ELF-1 (cell line): ENCODE data around the gene SYT6.
A peak's percentile ranks its signal among the peaks of the same experiment; 100 is the strongest.

ENCODE experiments used
- DNase-seq: peaks from one replicate; pipeline ENCODE4 v3.0.0-alpha.2; 2016; ENCODE audit warnings: low read depth, low spot score

SYT6 gene

DNA sequence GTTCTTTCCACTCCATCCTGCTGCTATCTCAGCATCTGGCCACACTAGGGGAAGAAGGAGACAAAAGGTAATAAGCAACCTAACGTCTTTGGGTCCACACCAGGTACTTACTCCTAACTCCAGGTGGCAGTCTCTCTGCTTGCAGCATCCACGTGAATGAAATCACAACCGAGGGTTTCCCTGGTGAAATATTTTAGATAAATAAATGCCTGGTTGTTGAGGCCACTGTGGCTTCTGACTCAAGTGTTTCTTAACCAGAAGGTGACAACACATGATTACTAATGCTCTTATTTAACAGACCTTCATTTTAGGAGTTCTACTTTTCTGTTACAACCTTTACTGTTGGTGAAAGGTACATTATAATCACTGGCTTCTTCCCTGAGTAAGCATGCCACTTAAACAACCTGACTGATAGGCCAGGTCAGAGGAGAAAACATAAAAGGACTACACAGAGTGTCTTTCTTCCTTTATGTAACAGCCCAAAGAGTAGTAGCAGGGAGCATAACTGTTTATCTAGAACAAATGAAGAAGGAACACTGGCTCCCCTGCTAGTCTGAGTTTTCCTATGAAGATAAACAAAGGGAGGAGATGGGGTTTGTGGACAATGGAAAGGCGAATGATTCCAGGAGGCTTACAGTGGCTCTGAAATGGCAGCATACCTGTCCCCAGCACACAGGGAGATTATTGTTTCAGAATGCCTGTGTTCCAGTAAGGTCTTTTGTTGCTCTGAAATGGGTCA lies 59.9 kb downstream of the SYT6 start:
- no peak for DNase-seq

DNA sequence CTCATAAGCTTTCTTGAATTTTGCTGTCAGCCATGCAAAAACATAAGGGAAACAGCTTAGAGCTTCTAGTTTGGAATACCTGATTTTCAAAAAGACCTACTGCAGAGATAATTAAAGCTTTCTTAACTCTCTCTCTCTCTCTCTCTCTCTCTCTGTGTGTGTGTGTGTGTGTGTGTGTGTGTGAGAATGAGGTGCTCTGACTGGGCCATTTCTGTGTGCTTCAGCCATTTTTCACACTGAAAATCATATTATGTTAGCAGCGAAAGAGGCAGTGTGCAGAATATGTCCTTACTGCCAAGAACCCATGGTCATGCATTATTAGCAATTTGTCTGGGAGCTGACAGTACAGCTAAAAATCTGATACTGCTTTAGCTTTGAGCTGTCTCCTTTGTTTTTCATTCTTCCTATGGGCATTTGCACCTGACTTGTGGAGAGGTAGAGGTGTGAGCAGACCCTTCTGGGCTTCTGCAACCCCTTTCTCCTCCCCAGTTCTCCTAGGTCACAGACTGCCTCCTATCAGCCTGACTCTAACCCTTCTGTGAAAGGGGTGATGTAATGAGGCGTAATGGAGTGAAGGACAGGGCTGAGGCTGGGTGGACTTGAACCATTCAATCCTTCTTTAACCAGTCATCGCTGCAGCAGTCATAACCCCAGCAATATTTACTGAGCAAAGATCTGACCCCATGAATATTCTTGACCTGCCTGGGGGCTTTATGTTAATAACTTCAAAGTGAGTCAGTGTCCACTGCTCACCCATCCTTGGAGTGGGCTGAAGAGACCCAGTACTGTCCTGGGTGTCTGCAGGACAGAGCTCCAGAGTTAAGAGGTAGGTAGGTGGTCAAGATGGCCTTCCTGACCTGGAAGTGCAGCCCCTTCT lies 61.2 kb downstream of the SYT6 start:
- DNase-seq = no peak

DNA sequence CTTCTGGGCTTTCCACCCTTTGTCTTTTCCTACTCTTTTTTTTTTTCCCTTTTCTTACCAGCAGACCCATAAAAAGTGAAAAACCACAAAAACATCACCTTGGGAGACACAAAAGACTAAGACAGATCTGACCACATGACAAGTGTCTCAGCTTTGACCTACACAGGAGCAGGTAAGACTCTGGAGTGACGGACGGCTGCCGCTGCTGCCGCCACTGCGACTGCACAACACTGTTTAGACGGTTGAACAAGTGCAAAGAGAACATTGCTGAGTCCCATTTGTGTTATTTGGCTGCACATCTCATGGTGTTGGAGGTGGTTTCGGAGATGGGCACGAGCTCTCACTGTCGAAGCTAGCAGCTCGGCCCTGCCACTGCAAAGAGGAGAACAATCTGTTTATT lies 62.0 kb downstream of the SYT6 start:
- no peak for DNase-seq

DNA sequence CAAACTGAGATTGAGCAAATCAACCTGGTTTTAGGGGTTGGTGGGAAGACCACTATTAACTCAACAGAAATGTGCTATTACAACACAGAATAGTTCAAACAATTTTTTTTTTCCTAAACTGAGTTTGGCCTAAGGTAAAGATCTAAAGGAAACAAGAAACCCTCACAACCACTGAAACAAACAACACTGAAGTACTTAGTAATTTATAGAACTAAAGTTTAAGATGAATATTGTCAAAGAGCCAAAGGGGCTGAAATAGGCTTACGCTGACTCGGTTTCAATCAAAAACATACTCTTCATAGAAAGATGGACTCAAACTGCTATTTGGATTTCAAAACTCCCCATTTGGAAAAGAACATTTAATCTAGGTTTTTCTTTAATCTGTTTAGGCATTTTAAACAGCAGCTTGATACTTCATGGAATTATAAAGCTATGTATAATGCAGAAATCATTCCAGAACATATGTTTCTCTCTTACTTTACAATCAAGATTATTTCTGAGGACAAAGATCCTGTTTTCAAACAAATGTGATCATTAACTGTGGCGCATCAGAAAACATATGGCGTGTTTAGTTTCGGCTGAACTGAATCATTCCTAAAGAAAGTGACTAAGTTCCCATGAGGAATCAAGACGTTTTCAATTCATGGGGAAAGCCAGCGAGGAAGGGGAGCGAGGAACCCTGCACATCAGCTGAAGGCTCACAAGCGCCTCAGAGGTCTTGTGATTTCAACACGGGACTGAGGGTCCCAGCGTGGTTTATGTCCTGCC lies 62.7 kb downstream of the SYT6 start:
- no peak for DNase-seq

DNA sequence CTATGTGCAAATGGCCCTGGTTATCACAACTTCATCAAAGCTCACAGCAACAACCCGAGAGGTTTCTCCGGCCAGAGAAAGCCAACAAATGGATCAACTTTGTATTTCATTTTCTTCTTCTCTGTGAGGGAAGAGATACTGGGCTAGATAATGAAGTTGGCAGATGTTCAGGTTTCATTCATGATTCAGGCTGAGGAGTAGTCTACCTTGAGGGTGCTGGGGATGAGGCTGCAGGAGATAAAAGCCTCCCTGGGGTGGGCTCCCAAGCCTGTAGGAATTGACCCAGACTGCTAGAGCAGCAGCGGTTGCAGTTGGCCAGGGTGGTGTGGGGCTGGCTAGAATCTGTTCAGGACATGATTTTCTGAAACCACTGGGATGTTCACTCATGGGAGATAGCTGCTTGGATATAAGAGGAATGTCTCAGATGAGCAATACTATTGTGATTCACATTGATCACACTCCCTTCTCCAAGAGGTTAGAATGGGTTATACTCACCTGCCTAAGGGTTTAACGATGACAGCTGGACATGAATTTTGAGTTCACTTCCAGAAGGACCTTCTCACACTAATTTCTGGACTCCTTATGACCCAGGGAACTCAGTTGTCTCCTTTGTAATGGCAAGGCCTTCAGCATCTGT lies 64.0 kb downstream of the SYT6 start:
- no peak for DNase-seq

DNA sequence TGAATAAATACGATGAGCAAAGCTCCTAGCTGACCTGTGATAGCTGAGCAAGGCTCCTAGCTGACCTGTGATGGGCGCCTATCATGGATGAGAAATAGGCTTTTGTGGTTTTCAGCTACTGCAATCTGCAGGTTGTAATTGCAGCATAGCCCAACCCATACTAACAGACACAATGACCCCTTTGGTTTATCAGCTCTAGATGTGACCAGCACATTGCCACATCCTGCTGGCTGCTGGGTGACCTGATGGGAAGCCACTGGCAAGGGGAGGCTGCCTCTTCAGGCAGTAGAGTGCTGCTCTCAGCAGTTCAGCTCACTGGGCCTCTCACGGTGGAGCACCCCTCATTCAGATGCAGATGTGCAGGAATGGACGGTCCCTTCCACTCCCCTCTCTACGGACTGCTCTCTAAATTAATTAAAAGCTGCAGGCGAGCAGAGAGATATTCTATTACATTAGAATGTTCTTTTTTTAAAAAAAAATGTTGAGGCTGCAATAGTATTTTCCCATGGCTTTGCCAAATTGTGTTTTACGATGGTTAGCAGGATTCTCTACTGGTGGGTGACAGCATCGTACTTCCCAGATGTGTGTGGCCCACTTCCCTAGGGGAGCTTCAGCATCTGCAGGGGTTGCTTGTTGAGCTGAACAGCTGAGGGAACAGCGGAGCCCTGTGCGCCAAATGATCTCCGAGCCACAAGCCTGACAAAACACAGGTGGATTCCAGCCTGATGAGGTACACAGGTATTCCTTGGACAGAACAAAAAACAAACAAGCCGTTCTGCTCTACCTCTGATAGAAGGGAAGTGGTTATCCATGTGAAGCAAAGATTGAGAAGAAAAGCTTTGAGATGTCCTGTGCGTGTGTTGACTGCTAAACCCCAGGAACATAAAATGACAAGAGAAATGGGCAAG lies 65.0 kb downstream of the SYT6 start:
- DNase-seq = peak; percentile 37

DNA sequence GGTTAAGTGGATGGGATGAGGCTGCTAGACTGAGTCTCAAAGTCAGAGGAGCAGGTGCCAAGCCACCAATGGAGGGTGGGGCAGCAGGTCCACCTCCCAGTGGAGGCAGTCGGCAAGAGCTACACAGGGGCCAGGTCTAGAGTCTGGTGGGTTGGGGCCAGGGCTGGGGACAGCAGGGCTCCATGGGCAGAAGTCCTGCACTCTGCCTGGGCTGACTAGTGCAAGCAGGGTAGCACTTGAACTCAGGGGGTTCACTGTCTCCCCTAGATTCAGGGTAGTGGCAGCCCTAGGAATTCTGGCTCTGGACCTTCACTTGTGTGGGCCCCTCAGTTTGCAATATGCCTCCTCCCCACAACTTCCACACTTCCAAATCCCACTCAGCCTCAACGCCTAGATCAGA lies 66.2 kb downstream of the SYT6 start:
- DNase-seq = no peak

DNA sequence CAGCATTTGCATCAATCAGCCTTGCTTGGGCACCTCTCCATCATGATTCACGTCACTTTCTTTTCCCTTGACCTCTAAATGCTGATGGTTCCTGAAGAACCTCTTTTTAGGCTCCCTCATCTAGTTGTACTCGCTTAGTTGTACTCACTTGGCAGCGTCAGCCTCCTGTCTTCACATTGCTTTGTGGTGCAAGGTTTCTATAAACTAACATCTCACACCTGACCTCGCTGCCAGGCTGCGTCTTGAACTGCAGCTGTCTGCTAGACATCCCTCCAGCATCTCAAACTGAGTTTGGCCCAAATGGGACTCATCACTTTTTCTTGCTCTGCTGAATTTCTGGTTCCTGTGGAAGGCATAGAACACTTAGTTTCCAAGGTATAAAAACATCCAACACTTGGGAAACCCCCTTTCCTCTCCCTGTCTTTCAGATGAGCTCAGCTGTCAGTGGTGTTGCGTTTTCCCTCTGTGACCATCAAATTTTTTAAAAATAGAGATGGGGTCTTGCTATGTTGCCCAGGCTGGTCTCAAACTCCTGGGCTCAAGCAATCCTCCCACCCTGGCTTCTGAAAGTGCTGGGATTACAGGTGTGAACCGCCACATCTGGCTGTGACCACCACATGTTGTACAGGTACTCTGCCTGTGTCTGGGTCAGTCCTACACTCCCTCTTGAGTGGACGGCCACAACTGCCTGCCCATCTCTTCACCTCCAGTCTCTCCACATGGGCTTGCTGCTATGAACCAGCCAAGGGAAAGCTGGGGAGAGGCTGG lies 66.9 kb downstream of the SYT6 start:
- no peak for DNase-seq

DNA sequence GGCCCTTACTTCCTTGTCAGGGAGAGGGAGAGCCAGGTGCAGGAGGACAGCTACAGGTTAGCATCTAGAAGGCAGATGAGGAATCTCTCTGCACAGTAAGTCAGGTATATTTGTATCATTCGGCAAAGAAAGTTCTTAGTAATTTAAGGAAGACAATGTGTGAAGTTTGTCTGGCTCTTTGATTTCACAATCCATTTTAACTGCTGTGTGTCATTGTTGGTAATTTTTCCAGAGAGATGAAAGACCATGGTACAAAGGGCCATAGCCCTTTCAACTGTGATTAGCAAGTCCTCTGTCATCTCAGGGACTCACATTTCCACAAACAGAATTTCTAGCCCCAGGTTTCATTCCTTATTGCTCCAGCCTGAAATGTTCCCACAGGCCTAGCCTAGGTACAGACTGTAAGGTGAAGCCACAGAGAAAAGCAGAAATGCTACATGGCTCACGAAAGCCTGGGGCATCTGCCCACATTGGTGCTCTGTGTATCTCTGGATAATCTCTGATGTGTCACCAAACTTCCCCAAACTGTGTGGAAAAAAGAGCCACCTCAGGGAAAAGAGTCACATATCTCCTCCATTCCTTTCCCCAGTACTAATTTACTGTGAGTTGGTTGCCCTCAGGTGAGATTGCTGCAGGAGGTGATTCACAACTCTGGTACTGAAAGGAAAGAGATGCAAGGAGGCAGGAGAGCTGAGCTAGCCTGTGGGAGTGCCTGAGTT lies 70.6 kb downstream of the SYT6 start:
- DNase-seq = peak; percentile 89

DNA sequence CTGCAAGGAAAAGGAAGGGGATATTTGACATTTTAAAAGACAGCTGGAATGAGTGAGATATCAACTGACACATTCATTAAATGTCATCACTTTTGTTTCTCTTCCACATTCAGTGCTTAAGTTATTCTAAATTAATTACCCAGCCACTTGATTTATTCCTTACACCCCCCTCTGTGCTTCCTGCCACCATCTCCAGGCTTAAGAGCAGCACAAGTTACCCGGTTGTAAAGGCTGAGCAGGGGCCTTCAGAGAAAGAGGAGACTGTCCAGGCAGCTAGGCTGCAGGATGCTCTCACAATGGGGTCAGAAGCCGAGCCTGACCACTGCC lies 71.4 kb downstream of the SYT6 start:
- no peak for DNase-seq

DNA sequence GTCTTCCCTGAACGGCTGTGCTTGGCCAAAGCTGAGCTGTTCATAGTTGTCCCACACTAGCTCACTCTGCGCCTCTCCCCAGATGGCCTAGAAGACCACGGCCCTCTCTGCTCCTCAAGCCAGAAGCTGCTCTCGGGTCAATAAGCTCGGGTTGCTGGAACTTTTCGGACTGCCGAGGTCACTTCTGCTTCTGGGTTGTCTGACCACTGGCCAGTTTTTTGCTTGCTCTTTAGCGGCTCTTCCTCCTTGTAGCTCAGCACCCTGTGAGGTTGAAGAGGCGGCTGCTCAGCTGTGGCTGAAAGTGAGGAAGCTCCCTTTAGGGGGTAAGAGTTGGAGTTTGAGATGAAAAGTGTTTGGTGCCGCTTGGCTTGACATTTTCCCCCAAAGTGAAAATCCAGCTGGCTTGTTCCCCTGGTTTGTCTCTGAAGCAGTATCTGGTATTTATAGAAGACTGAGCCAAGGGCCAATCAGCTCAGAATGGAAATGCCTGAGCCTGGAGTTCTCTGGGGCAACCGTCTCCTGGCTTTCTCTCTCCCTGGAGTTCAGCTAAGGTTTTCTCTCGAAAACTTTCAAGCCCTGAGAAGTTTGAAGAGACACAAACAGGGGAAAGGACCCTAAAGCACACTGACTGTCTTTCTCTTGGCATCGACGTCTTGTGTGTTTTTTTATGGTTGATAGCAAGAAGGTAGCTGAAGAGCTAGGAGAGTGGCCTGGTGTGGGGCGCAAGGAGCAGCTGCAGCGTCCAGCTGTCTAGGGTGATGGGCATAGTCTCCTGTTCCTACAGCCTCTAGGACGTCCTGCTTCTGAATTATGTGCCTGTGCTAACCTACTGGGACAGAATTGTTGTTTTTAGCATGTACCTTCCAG lies 72.0 kb downstream of the SYT6 start:
- DNase-seq = peak; percentile 25

DNA sequence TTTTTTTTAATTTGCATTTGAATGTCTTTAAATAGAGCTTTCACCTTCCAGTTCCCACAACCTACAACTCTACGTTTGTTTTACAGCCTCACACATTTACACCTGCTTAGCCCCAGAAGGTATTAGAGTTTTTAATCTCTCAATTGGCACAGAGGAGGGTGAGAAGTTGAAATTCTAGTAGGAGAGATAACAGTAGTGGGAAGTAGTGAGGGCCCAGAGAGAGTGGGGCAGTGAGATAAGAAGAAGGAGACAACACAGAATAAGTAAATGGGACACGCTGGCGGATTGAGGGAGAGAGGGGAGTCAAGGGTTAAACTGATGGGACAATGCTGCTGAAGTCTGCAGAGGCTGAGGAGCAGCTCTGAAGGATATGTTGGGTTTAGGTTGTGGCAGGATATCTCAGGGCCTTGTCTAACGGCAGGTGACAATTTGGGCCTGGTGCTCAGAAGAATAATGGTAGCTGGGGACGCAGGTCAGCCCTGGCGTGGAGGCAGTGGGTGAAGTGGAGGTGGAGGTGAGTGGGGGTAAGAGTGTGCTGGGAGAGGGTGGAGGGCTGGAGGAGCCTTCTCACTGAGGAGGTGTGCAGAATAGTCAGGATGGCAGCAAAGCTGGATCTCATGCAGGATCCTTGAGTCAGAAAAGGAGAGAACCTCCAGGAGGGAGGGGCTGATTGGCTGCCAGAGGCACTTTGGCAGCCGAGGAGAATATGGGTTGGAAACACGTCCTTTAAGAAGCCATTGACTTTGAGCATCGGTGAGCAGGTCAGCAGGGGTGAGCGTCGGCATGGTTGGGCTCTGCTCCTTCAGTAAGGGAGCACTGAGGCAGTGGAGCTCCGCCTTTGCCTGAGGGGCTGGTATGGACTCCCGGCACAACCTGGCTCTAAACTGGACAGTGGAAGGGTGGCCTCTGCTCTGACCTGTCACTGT lies 72.9 kb downstream of the SYT6 start:
- DNase-seq = peak; percentile 84

DNA sequence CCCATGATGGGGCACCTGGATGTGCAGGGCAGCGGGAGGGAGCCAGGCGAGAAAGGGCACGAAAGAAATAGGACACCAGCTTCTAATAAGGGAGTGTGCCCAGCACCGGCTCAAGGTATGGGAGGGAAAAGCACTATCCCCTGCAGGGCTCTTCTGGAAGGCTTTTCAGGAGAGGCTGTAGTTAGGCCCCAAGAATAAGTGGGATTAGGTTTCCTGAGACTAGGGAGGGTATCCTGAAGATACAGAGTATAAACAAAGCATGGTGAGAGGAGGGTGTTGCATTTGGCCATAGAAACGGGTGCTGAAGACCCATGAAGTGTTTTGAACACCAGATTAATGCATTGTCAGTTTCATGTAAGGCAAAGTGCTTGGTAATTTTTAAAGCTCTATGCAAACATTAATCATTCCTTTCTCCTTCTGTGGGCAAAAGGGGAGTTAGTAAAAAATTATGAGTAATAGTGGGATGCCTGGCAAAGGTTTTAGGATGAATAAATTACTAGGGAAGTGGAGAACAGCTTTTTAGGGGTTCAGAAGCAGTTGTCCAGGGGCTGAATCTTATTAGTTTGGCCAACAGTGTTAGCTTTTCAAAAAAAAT lies 74.0 kb downstream of the SYT6 start:
- DNase-seq = peak; percentile 38

DNA sequence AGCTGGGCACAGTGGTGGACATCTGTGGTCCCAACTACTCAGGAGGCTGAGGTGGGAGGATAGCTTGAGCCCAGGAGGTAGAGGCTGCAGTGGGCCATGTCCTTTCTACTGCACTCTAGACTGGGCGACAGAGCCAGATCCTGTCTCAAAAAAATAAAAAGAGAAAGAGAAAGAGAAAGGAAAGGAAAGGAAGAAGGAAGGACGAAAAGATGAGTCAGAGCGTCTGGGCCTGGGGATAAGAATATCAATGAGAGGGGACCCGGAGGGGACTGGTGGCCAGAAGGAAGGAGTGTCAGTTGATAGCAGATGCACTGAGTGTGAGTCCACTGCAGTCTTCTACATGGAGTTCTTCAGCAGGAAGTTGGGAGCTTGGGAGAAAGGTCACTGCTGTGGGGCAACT lies 75.6 kb downstream of the SYT6 start:
- DNase-seq = no peak

DNA sequence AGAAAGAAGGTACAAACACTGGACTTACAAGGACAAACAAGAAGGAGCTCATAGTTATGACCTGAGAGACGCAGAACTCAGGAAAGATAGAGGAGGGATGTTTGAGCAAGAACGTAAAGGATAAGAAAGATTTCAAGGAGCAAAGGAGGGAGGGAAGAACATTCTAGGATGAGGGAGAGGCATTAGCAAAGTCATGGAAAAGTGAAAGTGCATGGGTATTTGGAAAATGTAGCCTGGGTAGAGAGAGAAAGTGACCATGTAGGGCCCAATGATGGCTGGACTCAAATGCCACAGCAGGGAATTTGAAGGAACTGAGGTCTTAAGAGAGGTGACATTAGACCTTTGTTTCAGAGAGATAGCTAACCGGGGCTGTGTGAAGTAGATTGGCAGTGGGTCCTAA lies 76.5 kb downstream of the SYT6 start:
- DNase-seq = no peak

DNA sequence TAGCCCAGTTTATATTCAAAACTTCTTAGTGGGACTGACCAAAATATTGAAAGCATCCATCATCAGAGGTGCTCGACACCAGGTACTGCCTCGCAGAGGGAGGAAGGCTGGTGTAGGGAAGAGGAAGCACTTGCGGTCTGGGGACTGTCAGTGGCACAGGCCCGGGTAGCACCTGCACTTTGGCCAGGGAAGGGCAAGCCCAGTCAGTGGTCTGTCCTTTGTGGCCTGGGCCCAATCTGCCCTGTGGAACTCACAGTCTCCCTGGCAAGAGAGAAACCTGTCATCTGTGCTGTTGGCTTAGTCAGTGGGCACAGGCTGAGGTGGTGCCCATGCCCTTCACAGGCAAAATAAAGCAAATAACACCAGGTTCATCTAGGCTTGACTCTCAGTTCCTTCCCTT lies 77.4 kb downstream of the SYT6 start:
- DNase-seq = no peak
